AG20443 (cell line): ENCODE results near the gene PHACTR2.

Source experiments
- DNase-seq: peaks from one replicate; pipeline ENCODE4 v3.0.0; 2012; ENCODE audit warnings: low spot score, mixed read lengths

The PHACTR2 gene

GRCh38 chr6:143675382-143675900, 2.3 kb upstream of the PHACTR2 start:
- no peak for DNase-seq

GRCh38 chr6:143675946-143676345, 1.8 kb upstream of the PHACTR2 start:
- no peak for DNase-seq

GRCh38 chr6:143676437-143677045, 1.2 kb upstream of the PHACTR2 start:
- DNase-seq = no peak

- no peak for DNase-seq
These were observed 231 bp upstream of the PHACTR2 start for GRCh38 chr6:143677577-143677890.

GRCh38 chr6:143679041-143679440, 1.3 kb downstream of the PHACTR2 start:
- no peak for DNase-seq

- DNase-seq = no peak
These were observed 2.4 kb downstream of the PHACTR2 start for GRCh38 chr6:143680141-143680540.

GRCh38 chr6:143682805-143683204, 5.0 kb downstream of the PHACTR2 start:
- DNase-seq = no peak

- no peak for DNase-seq
These were observed 6.7 kb downstream of the PHACTR2 start for GRCh38 chr6:143684486-143684885.

- DNase-seq = no peak
These were observed 7.9 kb downstream of the PHACTR2 start for GRCh38 chr6:143685653-143686052.

- no peak for DNase-seq
These were observed 9.8 kb downstream of the PHACTR2 start for GRCh38 chr6:143687591-143687990.

GRCh38 chr6:143688681-143689080, 10.9 kb downstream of the PHACTR2 start:
- DNase-seq = no peak

GRCh38 chr6:143689852-143690251, 12.1 kb downstream of the PHACTR2 start:
- no peak for DNase-seq

- no peak for DNase-seq
These were observed 13.4 kb downstream of the PHACTR2 start for GRCh38 chr6:143691155-143691554.

- no peak for DNase-seq
These were observed 14.3 kb downstream of the PHACTR2 start for GRCh38 chr6:143691900-143692636.

- no peak for DNase-seq
These were observed 14.9 kb downstream of the PHACTR2 start for GRCh38 chr6:143692696-143693095.

GRCh38 chr6:143694013-143694412, 16.2 kb downstream of the PHACTR2 start:
- DNase-seq = no peak

GRCh38 chr6:143694560-143694959, 16.8 kb downstream of the PHACTR2 start:
- no peak for DNase-seq

- no peak for DNase-seq
These were observed 17.6 kb downstream of the PHACTR2 start for GRCh38 chr6:143695130-143695968.

- no peak for DNase-seq
These were observed 18.4 kb downstream of the PHACTR2 start for GRCh38 chr6:143695969-143696663.

GRCh38 chr6:143696664-143697000, 18.9 kb downstream of the PHACTR2 start:
- DNase-seq = no peak

- no peak for DNase-seq
These were observed 19.5 kb downstream of the PHACTR2 start for GRCh38 chr6:143697076-143697800.

- no peak for DNase-seq
These were observed 20.6 kb downstream of the PHACTR2 start for GRCh38 chr6:143698329-143698728.
